GM21381 (cell line): ENCODE measurements around the gene FRMD6.
"Not testable (repeated sequence)": the region's sequence is repeated elsewhere in the genome, so short reads cannot be mapped to it uniquely, and the experiment has no call there.

Experiments used
- ATAC-seq: cut with Tn5 transposase; IDR thresholded peaks from one replicate; pipeline ENCODE4 v1.9.1; 2021; ENCODE audit warnings: mild to moderate bottlenecking, moderate library complexity; ENCODE audit not compliant: unreplicated experiment

The FRMD6 gene

DNA sequence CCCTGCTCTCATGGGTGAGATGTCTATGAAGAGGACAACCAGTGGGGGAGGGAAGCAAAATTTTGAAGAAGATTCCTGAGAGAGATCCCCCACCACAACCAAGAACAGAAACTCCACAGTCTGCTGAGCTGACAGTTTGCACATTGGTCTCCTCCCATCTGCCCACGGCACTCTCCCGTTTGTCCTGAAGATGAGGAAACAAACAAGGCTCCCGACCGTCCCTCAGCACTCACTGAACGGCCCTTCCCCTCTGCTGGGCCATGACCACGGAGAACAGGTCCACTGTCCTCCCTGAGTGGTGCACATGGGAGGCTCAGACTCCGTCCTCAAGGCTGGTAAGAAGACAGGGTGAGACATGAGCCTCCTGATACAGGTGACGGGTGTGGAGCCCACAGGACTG is 114.9 kb downstream of the FRMD6 start:
- ATAC-seq = not testable (repeated sequence)

DNA sequence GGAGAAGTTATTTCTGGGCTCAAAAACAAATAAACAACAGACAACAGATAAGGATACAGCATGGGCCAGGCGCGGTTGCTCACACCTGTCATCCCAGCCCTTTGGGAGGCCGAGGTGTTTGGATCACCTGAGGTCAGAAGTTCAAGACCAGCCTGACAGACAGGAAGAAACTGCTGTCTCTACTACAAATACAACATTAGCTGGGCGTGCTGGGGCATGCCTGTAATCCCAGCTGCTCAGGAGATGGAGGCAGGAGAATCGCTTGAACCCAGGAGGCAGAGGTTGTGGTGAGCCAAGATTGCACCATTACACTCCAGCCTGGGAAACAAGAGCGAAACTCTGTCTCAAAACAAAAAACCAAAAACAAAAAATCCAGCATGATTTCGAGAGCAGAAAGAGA is 117.6 kb downstream of the FRMD6 start:
- ATAC-seq = not testable (repeated sequence)

DNA sequence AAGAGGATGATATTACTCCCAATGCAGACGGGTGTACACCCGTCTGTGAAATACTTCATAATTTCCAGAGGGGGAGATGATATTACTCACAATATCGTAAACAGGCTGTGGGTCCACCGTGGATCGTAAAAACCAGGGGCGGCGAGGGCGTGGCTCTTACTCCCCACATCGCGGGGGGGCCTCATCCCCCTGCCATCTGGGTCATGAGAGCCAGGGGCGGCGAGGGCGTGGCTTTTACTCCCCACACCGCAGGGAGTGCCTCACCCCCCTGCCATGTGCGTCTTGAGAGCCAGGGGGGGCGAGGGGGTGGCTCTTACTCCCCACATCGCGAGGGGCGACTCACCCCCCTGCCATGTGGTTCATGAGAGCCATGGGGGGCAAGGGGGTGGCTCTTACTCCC is 122.5 kb downstream of the FRMD6 start:
- no peak for ATAC-seq

DNA sequence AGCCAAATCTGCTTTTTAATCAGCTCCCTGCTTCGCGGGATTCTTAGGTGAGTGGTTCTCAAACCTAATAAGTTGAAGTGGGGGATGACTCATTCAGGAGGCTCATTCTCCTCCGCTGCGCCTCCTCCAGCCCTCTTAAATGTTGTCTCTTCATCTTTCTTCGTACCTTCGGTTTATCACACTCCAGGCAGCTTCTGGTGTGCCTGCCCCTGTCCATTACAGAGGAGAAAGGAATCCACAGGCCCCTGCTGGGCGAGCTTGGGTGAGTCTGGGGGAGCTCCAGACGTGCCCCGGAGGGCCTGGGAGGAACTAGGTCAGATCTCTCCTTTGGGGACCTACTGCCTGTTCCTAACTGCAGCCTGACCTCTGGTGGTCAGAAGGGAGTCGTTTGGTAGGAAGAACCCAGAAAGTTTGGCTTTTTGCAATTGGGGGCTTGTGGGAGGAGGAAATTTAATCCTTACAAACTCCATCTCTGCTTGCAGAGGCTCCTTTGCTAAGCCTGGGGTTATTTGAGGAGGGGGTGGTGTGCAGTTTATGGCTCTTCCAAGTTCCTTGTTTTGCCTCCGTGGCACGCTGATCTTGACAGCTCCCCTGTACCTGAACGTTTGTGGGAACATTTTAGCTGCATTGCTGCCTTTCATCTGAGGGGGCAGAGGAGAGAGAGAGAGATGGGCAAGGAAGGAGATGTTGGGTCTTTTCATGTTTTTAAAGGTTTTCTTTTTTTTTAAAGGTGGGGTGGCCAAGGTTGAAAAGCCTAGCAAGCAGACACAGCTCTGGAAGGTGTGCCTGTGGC is 124.6 kb downstream of the FRMD6 start:
- ATAC-seq = no peak

DNA sequence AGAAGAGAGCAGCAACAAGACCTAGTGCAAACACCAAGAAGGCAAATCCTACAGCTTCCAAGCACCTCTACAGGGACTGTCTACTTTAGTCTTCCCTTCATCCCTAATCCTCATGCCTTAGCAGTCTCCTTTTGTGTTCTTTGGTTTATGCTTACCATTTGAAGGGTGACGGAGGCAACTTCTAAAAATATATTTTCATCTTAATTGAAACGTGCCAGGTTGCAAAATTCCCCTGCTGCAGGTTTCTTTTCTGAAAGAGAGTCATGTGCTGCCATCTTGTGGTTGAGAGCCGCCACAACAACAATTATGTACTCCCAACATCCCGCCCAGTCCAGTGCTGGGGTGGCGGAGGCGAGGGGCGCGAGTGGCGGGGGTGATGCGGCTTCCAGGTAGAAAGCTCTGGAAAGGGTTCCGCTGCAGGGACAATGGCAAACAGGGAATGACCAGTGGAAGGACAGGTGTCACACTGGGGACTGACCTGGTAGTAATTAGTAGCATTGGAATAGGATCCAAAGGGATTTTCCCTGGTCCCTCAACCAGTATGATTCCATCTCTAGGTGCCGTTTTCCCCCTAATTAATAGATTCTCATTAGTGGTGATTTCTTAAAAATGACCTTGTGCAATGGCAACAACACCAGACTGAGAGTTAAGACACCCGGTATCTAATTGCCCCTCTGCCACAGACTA is 128.4 kb downstream of the FRMD6 start:
- no peak for ATAC-seq
